Right kidney (tissue), 1 donor: ENCODE results near the gene DUSP28.

Source experiments
- DNase-seq: peaks from one replicate; pipeline ENCODE4 v3.0.0-alpha.2; 2016

Gene DUSP28

DNA sequence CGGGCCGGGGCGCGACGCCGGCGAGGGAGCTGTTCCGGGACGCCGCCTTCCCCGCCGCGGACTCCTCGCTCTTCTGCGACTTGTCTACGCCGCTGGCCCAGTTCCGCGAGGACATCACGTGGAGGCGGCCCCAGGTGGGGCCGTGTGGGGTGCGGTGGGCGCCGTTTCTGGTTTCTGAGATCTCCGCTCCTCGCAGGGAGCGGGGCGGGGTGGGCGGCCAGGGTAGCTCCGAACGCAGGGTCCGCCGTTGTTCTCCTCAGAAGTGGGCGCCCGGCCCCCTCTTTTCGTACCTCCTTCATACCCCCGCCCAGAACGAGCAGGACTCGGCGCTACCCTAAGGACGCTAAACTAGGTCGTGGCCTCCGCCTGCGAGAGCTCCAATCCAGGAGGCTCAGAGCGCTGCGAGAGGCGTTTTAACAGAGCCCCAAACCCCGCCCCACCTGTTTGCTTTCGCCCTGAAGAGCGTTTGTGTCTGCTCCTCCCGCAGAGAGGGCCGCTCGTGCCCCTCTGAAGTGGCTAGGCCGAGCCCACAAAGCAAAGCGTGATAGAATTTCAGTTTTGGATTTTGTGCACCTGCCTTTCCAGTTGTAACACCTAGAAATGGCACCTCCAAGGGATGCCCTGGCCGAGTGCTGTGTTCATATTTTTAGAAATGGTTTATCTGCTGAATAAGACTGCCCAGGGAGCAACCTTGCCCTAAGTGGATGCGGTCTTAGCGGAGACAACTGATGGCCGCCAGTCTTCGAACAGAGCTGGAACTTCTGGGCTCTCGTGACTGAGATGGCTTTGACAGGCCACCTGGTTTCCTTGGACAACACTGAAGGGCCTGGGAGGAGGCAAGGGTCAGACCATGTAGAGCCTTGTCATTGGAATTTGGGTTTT is 27.0 kb downstream of the DUSP28 start:
- no peak for DNase-seq

DNA sequence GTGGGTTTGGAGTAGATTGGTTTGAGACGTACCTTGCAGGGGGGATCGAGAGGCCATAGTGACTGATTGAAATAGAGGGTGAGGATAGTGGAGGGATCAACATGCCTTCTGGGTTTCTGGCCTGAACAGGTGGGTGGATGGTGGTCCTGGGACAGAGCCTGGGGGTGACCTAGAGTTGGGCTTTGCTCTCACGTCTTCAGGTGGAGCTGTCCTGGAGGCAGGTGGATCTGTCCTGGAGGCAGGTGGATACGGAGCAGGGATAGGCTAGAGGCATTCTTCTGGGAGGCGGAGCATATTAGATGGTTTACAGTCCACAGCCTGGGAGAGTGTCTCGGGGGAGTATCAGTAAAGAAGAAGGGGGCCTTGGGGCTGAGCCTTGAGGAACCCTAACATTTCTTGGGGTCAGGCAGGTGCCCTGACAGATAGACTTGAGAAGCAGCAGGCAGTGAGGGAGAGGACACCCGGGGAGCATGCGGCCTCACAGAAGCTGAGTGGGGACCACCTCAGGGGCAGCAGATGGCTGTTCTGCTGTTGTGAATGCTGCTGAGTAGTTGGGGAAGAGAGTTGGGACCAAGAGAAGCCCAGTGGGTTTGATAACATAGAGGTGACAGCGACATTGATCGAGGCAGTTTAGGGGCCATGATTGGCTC is 28.0 kb downstream of the DUSP28 start:
- DNase-seq: no peak

DNA sequence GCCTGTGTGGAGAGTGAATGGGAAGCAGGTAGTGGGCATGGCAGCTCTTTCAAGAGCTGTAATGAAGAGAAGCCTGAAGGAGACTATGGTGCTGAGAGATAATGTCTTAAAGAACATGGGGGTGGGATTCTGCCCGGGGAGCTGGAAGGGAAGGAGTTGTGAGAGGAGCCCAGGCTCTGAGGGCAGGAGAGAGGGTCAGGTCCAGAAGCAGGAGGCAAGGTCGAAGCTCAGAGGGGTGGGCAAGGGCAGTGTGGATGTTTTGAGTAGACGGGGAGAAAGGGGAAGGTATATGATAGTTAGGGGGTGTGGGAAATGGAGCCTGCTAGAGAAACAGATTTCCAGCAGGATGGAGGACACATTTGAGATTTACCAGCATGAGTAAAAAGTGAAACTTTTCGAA is 28.5 kb downstream of the DUSP28 start:
- DNase-seq: no peak

DNA sequence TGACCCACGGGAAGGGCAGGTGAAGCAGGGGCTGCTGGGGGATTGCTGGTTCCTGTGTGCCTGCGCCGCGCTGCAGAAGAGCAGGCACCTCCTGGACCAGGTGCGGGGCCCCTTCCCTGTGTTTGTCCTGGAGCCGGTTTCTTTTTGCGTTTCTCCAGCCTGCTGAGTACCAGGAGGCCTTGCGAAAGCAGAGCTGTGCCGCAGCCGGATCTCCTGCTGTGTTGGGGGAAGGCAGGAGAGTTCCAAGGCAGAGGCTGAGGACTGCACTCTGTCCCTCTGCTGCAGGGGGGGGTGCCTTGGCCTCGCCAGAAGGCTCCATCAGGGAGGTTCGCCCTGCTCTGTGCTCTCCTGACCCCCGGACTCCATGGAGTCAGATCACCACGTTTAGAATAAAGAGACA is 29.2 kb downstream of the DUSP28 start:
- DNase-seq: no peak

DNA sequence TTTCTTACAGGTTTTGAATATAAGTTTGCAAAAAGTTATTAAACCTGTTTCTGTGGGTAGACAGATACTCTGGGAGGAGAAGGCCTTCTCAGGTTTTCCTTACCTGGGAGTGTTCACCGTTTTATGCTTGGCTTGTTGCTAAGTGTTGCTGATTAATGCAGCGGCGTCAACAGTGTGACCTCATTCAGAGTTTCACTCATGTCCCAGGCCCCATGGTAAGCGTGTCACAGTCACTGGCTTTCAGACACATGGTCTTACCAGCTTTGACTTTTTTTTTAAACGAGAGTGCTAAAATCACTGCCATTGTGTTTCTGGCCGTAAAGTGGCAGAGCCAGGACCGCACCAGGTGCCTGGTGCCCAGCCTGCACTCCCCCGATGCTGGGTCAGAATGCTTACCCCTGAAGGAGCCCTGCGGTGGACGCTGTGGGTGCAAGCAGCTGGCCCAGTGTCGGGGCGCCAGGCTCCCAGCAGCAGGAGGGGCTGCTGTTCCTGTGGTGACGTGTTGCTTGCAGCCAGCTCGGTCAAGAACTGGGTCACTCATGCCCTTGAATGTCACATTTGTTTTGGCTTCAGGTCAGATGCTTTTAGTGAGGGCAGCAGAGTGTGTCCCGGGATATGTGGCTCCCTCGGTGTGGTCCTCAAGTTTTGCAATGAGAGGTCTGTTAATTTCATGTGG is 29.8 kb downstream of the DUSP28 start:
- no peak for DNase-seq

DNA sequence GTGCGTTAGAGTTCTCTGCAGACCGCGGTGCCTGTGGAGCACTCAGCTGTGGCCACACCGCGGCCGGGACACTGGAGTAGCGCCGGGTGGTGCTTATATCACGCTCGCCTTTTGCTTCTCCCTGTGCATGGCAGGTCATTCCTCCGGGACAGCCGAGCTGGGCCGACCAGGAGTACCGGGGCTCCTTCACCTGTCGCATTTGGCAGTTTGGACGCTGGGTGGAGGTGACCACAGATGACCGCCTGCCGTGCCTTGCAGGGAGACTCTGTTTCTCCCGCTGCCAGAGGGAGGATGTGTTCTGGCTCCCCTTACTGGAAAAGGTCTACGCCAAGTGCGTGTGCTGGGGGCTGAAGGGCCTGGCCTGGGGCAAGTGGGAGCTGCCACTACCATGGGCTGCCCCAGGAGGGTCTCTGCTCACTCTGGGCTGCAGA is 30.5 kb downstream of the DUSP28 start:
- no peak for DNase-seq

DNA sequence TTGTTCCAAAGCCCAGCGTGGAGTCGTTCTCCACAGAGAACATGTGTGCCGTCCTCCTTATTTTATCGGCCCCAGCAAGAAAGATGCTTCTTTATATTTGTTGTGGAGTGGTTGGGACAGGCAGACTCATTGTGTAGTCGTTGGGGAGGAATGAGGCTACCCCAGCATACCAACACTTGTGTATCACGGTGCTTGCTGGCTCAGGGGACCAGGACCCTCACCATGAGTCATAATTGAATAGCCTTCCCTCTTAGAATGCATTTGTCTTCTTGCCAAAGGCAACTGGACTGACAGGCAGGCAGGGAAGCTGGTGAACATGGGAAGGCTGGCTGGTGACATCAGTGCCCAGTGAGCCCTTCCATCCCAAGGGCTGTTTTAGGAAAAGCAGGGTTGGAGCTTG is 31.1 kb downstream of the DUSP28 start:
- DNase-seq: no peak

DNA sequence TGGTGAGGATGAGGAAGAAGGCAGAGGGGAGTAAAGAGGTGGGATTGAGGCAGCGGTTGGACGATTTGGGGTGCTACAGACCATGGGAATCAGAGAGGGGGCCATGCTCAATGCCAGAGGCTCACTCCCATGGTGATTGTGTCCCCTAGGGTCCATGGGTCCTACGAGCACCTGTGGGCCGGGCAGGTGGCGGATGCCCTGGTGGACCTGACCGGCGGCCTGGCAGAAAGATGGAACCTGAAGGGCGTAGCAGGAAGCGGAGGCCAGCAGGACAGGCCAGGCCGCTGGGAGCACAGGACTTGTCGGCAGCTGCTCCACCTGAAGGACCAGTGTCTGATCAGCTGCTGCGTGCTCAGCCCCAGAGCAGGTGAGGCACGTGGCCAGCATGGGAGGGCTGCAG is 31.6 kb downstream of the DUSP28 start:
- no peak for DNase-seq

DNA sequence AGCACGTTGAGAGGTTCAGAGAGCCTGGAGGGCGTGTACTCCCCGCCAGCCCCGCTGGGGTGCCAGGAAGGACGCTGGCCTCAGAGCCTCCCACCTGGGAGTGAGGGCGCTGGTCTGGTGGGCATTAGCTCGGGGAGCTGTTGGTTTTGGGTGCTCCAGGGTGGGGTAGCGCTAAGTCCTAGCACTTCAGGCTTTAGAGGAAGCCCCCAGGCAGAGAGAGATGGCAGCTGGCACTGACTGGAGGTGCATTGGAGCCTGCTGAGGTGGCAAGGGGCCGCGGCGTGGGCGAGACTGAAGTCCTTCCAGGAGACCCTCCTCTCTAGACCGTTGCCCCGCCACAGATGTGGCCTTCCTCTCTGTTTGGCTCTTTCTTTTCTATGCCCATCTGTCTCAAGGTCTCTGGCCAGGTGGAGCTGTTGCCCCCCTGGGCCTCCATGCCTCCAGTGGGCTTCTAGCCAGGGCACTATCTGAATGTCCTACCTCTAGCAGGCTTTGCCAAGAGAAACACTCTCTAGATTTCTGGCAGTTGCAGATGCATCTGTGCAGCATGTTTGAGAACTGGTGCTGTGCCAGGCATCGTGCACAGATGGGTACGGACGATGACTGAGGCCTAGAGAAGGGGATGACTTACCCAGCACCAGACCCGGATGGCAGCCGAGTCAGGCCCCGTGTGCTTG is 33.0 kb downstream of the DUSP28 start:
- no peak for DNase-seq

DNA sequence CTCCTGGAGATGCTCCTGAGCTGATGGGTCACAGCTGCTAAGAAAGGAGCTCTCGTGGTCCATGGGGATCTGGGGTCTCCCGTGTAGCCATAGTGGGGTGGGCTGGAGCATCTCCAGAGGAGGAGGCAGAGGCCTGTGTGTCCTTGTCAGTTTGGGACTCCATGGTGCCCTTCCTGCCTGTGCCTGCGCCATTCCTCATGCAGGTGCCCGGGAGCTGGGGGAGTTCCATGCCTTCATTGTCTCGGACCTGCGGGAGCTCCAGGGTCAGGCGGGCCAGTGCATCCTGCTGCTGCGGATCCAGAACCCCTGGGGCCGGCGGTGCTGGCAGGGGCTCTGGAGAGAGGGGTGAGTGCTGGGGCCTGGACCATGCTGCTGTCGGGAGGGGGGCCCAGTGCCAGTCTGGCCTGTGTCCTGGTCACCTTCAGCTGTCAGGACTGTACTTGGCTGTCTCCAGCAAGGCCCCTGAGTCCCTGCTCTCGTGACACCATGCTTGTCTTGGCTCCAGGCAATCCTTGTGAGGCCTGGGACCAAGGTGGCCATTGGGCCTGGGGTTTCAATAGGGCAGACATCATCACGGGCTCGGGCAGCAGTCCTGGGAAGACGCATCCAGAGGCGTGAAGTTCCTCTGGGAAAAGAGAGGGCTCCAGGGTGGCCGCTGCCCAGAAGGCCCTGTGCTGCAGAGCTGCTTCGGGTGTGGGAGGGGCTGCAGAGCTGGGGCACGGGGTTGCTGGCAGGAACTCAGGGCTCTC is 33.7 kb downstream of the DUSP28 start:
- DNase-seq: no peak

DNA sequence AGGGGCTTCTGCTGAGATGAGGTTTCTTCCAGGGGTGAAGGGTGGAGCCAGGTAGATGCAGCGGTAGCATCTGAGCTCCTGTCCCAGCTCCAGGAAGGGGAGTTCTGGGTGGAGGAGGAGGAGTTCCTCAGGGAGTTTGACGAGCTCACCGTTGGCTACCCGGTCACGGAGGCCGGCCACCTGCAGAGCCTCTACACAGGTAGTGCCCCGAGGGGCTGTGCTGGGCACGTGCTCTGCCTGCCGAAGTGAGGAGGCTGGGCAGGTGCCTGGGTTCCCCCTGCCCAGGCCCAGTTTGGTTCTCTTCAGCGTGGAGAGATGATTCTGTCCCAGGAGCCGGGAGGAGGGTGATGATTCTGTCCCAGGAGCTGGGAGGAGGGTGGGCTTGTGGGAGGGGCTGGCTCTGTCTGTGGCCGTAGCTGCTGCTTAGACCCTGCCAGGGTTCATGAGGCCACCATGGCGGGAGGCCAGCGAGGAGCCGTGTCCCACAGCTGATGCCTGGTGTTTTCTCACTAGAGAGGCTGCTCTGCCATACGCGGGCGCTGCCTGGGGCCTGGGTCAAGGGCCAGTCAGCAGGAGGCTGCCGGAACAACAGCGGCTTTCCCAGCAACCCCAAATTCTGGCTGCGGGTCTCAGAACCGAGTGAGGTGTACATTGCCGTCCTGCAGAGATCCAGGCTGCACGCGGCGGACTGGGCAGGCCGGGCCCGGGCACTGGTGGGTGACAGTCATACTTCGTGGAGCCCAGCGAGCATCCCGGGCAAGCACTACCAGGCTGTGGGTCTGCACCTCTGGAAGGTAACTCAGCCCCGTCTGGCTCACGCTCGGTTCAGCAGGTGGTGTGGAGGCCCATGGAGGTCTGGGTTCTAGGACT is 34.6 kb downstream of the DUSP28 start:
- no peak for DNase-seq

DNA sequence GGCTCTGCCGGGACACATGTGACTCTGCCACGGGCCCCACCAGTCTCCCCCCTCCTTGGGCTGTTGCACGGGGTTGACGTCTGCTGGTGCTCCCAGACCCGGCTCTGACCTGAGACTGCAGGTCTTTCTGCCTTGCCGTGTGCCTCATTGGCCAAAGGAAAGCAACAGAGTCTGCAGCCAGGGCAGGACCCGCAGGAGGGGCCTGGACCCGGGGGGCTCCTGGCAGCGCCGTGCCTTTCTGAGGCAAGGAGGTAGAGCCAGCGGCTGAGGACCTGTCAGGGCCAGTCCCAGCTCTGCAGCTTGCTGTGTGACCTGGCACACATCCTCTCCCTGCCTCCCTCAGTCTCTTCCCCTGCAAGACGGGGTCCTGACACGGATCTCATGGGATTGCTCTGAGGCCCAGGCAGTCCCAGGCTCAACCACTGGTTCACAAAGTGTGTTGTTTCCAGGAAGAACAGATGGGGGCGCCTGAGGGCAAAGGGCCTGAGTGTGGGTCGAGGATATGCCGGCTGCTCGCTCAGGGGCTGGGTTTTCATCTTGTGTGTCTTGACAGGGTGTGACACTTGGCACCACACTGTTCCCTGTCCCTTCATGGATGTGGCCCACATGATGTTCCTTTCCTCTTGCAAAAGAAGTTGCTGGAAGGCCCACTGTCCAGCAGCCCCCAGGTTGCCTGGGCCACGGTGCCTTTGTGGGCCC is 35.4 kb downstream of the DUSP28 start:
- no peak for DNase-seq

DNA sequence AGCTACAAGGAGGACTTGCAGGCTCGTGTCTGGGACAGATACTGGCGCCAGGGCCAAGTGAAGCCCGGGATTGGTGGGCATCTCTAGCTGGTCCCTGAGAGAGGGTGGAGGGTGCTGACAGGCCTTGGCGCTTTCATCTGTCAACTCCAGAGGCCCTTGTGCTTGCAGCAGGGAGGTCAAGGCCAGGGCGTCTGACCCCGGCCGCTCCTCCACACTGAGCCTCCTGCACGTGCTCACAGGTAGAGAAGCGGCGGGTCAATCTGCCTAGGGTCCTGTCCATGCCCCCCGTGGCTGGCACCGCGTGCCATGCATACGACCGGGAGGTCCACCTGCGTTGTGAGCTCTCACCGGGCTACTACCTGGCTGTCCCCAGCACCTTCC is 35.9 kb downstream of the DUSP28 start:
- DNase-seq: no peak

DNA sequence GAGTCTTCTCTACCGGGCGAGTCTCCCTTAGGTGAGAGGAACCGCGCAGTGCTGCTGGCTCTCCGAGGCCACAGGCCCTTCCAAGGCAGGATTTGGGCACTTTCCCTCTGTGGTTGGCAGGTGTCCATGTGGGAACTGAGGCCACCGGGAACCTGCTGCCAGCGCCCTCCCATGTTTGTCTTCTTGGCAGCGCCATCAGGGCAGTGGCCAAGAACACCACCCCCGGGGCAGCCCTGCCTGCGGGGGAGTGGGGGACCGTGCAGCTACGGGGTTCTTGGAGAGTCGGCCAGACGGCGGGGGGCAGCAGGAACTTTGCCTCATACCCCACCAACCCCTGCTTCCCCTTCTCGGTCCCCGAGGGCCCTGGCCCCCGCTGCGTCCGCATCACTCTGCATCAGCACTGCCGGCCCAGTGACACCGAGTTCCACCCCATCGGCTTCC is 36.4 kb downstream of the DUSP28 start:
- no peak for DNase-seq

DNA sequence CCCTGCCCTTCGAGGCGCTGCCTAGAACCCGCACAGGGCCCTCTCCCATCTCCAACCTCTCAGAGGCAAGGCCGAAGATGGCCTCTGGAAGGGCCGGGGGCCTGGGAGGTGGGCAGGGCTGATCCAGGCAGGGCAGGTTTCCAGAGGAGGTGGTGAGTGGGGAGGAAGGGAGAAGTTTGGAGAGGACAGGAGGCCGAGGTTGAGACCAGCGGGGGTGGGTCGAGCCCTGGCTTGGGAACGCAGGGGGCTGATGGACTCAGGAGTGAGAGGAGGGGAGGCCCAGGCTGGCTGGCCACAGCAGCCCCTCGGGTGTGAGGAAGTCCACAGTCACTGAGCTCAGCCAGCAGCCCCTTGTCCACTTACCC is 36.9 kb downstream of the DUSP28 start:
- DNase-seq: no peak

DNA sequence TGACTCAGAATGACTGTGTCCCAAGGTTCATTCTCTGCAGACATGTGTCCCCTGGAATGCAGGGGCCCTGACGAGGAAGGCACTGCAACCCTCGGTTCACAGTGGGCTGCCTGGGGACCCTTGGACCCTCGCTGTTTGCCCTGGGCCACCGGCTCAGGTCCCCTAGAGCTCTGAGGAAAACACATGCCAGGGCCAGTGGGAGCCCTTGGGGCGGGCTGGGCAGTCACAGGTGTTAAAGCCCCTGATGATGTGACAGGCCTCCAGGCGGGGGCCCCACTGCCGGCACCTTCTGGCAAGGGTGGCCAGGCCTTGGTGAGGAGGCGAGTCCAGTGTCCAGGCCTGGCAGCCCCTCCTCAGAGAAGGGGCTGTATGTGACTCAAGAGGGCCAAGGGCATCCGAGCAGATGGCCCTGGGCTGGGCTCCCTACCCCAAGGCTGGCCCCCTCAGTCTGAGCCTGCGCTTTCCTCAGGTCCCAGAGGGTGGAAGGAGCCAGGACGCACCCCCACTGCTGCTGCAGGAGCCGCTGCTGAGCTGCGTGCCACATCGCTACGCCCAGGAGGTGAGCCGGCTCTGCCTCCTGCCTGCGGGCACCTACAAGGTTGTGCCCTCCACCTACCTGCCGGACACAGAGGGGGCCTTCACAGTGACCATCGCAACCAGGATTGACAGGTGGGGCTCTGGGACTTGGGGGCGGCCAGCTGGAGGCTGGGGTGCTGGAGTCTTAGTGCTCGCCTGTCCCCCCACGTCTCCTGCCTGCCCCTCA is 37.4 kb downstream of the DUSP28 start:
- no peak for DNase-seq

DNA sequence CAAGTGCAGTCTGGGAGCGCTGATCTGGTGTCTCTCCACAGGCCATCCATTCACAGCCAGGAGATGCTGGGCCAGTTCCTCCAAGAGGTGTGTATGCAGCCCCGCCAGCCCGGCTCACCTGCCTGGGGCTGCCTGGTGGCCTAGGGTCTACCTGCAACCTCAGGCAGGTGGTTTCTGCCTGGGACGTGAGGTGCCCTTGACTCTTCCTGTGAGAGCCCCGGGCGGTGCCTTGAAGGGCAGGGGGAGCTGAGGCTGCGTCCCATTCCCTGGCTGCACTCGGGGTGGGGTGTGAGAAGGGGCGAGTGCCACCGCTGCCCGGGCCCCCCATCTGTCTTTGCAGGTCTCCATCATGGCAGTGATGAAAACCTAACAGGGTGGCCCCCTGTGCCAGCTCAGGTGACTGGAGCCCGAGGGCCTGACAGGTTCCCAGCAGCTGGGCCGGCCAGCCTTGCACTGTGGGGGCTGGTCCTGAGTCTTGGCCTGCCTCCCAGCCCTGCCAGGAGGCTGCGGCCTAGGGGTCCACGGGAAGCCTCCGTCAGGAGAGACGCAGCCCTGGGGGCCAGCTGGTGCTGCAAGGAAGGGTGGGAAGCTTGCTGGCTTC is 38.3 kb downstream of the DUSP28 start:
- DNase-seq: no peak

DNA sequence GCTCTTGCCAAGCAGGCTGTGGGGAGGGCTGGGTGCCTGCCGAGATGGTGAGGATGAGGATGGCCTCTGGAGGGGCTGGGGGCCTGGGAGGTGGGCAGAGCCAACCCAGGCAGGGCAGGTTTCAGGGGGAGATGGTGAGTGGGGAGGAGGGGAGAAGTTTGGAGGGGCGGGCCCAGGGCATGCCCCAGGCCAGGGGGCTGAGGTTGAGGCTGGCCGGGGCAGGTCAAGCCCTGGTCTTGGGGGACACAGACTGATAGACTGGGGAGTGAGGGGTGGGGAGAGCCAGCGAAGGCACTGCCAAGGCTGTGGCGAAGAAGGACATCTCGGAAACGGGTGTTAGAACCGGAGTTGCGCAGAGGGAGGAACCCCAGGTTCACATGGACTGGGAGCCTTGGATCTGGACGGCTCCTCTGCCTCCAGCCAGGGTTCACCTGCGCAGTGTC is 39.0 kb downstream of the DUSP28 start:
- no peak for DNase-seq

DNA sequence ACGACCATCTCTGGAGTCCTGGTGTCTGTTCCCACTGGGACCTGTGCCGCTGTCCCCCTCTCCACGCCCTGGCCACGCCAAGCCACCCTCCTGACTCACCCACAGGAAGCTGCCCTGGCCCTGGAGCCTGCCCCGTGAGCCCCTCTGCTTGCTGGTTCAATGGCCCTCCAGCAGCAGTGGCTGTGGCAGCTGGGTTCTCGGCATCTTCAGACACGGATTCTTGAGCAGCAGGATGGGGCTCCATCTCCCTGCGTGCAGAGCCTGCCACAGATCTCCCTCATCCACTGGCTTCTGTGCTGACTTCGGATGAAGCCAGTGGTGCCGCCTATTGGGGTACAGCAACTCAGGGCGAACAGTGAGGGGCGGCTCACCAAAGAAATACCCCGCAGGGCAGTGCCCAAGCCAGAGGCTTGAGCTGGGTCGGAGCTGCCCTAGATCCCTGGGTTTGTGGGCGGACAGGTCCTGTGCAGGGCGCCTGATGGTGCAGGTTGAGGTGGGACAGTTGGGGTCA is 40.3 kb downstream of the DUSP28 start:
- DNase-seq: no peak
